Right lobe of liver (tissue), 4 donors: Measurements from ENCODE around the gene MIA.

Source experiments
- CTCF ChIP-seq, 4 donors: fragments of 200-600 bp in 3 of 4; fragments of 450-650 bp in 1 of 4; IDR thresholded peaks; one replicate each; pipeline versions ENCODE4 v1.5.1 to v1.8.0; 2016 to 2022; ENCODE audit warnings: antibody characterized with exemption in 4 of 4, mild to moderate bottlenecking in 2 of 4
- POLR2A ChIP-seq: fragments of 450-650 bp; IDR thresholded peaks from one replicate; pipeline ENCODE4 v1.6.1; 2017; ENCODE audit warnings: antibody characterized with exemption, mild to moderate bottlenecking
- donor health status: DM: no; HTN: no; CAD: no.
- donor health status: DM: no; HTN: no; CAD: no.
- donor health status: DM: no; HTN: yes; CAD: no.

- TF ChIP-seq POLR2A (no peak), CTCF (IDR thresholded peaks at IDR 0.05) (no peak)
These were observed 36.1 kb upstream of the MIA start for GRCh38 chr19:40739030-40739839.
